SK-N-SH (cell line): Measurements from ENCODE around the gene SHROOM3. TPM values are rescaled to one million over a fixed set of nuclear protein-coding genes. Genes with fewer than 3 reads are reported as not detected.

Source experiments
- CTCF ChIA-PET: fragments of 300-600, 350-600 bp; formaldehyde crosslinking; extraction: SDS; loops from one replicate; lab custom pipeline; 2021; lab: Yijun Ruan, JAX
- POLR2A ChIA-PET: fragments of 350-600 bp; sonication (Branson Sonifier 250); formaldehyde crosslinking; extraction: SDS; loops from one replicate; lab custom pipeline; 2020; ENCODE audit warnings: antibody characterized with exemption, inconsistent platforms; lab: Yijun Ruan, JAX
- DNase-seq: peaks from one replicate; pipeline ENCODE4 v3.0.0; 2012
- H2AFZ ChIP-seq: fragments of 200-600 bp; sonication (generic); 2 replicates; pipeline ENCODE4 v1.8.1; 2016; ENCODE audit warnings: antibody characterized with exemption, mild to moderate bottlenecking, low read depth
- H3F3A ChIP-seq: fragments of 200-600 bp; sonication (generic); replicated peaks from 2 replicates; pipeline ENCODE3; 2016; ENCODE audit warnings: antibody characterized with exemption, mild to moderate bottlenecking; ENCODE audit not compliant: insufficient read depth
- H3K27ac ChIP-seq, 2 experiments: fragments of 200-500 bp in 1 of 2; fragments of 200-600 bp in 1 of 2; sonication (Bioruptor generic) in 1 of 2; sonication (generic), shearing (Covaris generic) in 1 of 2; 2 replicates each; pipeline versions ENCODE4 v1.5.1 to v1.6.1; 2014 to 2016; ENCODE audit warnings: low read depth in 2 of 2, inconsistent platforms in 1 of 2, low read length in 1 of 2, mild to moderate bottlenecking in 1 of 2, mixed read lengths in 1 of 2
- H3K27me3 ChIP-seq: fragments of 200-600 bp; sonication (generic), shearing (Covaris generic); 2 replicates; pipeline ENCODE4 v1.6.1; 2016; ENCODE audit warnings: mixed run types; ENCODE audit not compliant: insufficient read depth
- H3K36me3 ChIP-seq, 2 experiments: fragments of 200-500 bp in 1 of 2; fragments of 200-600 bp in 1 of 2; sonication (Bioruptor generic) in 1 of 2; sonication (generic) in 1 of 2; replicated peaks in 1 of 2; 2 replicates each; pipeline versions ENCODE3 to v1.5.1; 2014 to 2016; ENCODE audit warnings: low read length in 1 of 2, mild to moderate bottlenecking in 1 of 2; ENCODE audit not compliant: insufficient read depth in 2 of 2, control insufficient read depth in 1 of 2
- H3K4me1 ChIP-seq, 2 experiments: fragments of 200-500 bp in 1 of 2; fragments of 200-600 bp in 1 of 2; sonication (Bioruptor generic) in 1 of 2; sonication (generic), shearing (Covaris generic) in 1 of 2; 2 replicates each; pipeline versions ENCODE4 v1.5.1 to v1.6.1; 2014 to 2016; ENCODE audit warnings: low read depth in 1 of 2, low read length in 1 of 2, mixed run types in 1 of 2; ENCODE audit not compliant: insufficient read depth in 2 of 2, control insufficient read depth in 1 of 2
- H3K4me2 ChIP-seq: fragments of 200-600 bp; sonication (generic), shearing (Covaris generic); 2 replicates; pipeline ENCODE4 v1.6.1; 2017; ENCODE audit warnings: mixed run types
- H3K4me3 ChIP-seq, 2 experiments: fragments of 200-500 bp in 1 of 2; fragments of 200-600 bp in 1 of 2; sonication (Bioruptor generic) in 1 of 2; sonication (generic), shearing (Covaris generic) in 1 of 2; 2 replicates each; pipeline versions ENCODE4 v1.5.1 to v1.8.1; 2014 to 2016; ENCODE audit warnings: low read depth in 2 of 2, inconsistent platforms in 1 of 2, low read length in 1 of 2, mild to moderate bottlenecking in 1 of 2, mixed read lengths in 1 of 2, moderate library complexity in 1 of 2
- H3K79me2 ChIP-seq: fragments of 200-600 bp; sonication (generic); 2 replicates; pipeline ENCODE4 v1.8.1; 2017; ENCODE audit warnings: mild to moderate bottlenecking; ENCODE audit not compliant: insufficient read depth
- H3K9ac ChIP-seq: fragments of 200-600 bp; sonication (generic); 2 replicates; pipeline ENCODE4 v1.6.1; 2017; ENCODE audit warnings: mixed run types
- H3K9me2 ChIP-seq: fragments of 200-600 bp; sonication (generic); 2 replicates; pipeline ENCODE4 v1.6.1; 2017; ENCODE audit warnings: mixed run types
- H3K9me3 ChIP-seq: fragments of 200-600 bp; sonication (generic); 2 replicates; pipeline ENCODE4 v1.6.1; 2017; ENCODE audit warnings: mixed run types, mild to moderate bottlenecking, moderate library complexity
- H4K20me1 ChIP-seq: fragments of 200-600 bp; sonication (generic); 2 replicates; pipeline ENCODE4 v1.6.1; 2017; ENCODE audit warnings: mild to moderate bottlenecking, mixed run types; ENCODE audit not compliant: insufficient read depth
- CHD2 ChIP-seq: fragments of 150-350 bp; IDR thresholded peaks from 2 replicates; pipeline ENCODE4 v1.6.1; 2018; ENCODE audit warnings: low read length; ENCODE audit not compliant: partially characterized antibody
- FOXJ3 ChIP-seq: sonication (generic); formaldehyde crosslinking; IDR thresholded peaks from 2 replicates; pipeline ENCODE4 v1.5.1; 2020; ENCODE audit warnings: mild to moderate bottlenecking, missing genetic modification reagents
- MEF2A ChIP-seq: IDR thresholded peaks from 2 replicates; pipeline ENCODE4 v1.4.0; 2012; ENCODE audit warnings: low read depth, borderline replicate concordance
- MXI1 ChIP-seq: IDR thresholded peaks from 2 replicates; pipeline ENCODE4 v1.6.1; 2012; ENCODE audit warnings: mild to moderate bottlenecking, low read depth, low read length, improper control_type of control experiment
- RAD21 ChIP-seq: IDR thresholded peaks from 2 replicates; pipeline ENCODE4 v1.6.1; 2012; ENCODE audit warnings: mild to moderate bottlenecking, low read length
- WGBS: methylation state at CpG from one replicate; pipeline ENCODE4 v1.1.6; 2017; ENCODE audit warnings: low lambda C conversion rate; 5-methylcytosine and 5-hydroxymethylcytosine counted together
- polyA plus RNA-seq, 3 experiments: library from polyadenylated mRNA; depleted of rRNA; stranded (reverse); fragments of >200 nt; gene quantifications; 2 replicates each; pipeline ENCODE4 v1.2.3, GENCODE V29; 2012
- TF ChIP-seq, protein P1 (sequence below): fragments of 150-350 bp; IDR thresholded peaks from 2 replicates; pipeline ENCODE4 v1.6.1; 2016; ENCODE audit warnings: mild to moderate bottlenecking, low read depth, low read length
- TF ChIP-seq, protein P2 (sequence below): IDR thresholded peaks from 2 replicates; pipeline ENCODE4 v1.4.0; 2012; ENCODE audit warnings: low read depth
- TF ChIP-seq, protein P3 (sequence below): IDR thresholded peaks from 2 replicates; pipeline ENCODE4 v1.6.1; 2012; ENCODE audit warnings: mild to moderate bottlenecking, low read depth, low read length, moderate library complexity

The SHROOM3 gene
- polyA plus RNA-seq, 1 of the 3 experiments (the other 2 are of a cell fraction) = 4.3 TPM

DNA sequence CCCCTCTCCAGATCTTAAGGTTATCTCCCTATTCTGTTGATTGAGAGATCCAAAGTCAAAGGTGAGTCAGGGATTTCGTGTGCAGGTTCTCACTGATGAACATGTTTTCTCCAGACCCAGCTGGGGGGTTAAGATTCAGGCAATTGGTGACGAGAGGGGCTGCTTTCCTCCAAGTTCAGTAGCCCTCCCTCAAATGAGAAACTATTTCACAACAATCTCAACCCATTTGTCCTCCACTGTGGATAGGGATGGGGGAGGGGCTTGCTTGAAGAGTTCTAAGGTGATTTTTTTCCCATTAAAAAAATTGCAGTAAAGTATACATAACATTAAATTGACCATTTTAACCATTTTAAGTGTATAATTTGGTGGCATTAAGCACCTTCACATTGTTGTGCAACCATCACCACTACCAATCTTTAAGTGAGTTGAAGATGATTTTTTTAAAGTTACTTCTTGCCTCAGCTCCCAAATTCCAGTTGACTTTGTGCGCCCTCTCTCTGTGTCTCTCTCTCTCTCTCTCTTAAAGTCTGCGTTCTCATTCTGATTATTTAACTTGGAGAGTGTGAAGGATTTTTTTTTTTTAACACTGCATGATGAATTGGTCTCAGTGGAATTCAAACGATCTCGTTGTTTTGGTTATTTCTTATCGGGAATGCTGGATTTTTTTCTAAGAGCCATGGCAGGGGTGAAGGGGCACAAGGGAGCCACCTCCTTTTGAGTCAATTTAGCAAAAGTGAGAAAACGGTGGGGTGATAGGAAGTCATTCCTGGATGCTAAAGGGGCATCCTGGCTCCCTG is 175.9 kb downstream of the SHROOM3 start:
- H3K9ac ChIP-seq = peak overlapping the region; percentile 47; the same call in 1 of the 2 replicates
- no peak overlapping the region for H2AFZ ChIP-seq
- H3K9me2 ChIP-seq = no peaks in the 10 kb centered on the region
- peak overlapping the region in 1 of 2 experiments; percentile 72; a peak in 2 of 4 replicates for H3K27ac ChIP-seq
- peaks cover 5 to 29% of the 10 kb centered on the region in 2 experiments; a peak in 3 of 4 replicates for H3K4me1 ChIP-seq
- no peak for DNase-seq
- WGBS = 76% methylated on average over 8 of the region's 8 CpGs
- no peak overlapping the region for H3K4me3 ChIP-seq
- 0 out of 2 replicates have a peak overlapping the region, but pooled peaks have one; percentile 16 for H3K4me2 ChIP-seq
- TF ChIP-seq, protein P1, sequence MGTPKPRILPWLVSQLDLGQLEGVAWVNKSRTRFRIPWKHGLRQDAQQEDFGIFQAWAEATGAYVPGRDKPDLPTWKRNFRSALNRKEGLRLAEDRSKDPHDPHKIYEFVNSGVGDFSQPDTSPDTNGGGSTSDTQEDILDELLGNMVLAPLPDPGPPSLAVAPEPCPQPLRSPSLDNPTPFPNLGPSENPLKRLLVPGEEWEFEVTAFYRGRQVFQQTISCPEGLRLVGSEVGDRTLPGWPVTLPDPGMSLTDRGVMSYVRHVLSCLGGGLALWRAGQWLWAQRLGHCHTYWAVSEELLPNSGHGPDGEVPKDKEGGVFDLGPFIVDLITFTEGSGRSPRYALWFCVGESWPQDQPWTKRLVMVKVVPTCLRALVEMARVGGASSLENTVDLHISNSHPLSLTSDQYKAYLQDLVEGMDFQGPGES = no peak
- no peak for TF ChIP-seq MEF2A
- TF ChIP-seq, protein P2, sequence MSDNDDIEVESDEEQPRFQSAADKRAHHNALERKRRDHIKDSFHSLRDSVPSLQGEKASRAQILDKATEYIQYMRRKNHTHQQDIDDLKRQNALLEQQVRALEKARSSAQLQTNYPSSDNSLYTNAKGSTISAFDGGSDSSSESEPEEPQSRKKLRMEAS = no peak
- TF ChIP-seq CHD2 = no peak
- TF ChIP-seq FOXJ3 (CRISPR knock-in tag) = no peak
- H3K36me3 ChIP-seq = no peaks in the 10 kb centered on the region
- H3K27me3 ChIP-seq = no peaks in the 10 kb centered on the region
- ChIA-PET POLR2A (no interaction called here), CTCF (interaction anchor here (1.2 kb wide), 1 partner anchor 12 kb away, joined by 3 read pairs; no protein-coding TSS in a partner anchor)
- H3F3A ChIP-seq = peaks cover 19% of the 10 kb centered on the region
- H3K9me3 ChIP-seq = no peaks in the 10 kb centered on the region
- no peaks in the 10 kb centered on the region for H4K20me1 ChIP-seq
- H3K79me2 ChIP-seq = no peaks in the 10 kb centered on the region

DNA sequence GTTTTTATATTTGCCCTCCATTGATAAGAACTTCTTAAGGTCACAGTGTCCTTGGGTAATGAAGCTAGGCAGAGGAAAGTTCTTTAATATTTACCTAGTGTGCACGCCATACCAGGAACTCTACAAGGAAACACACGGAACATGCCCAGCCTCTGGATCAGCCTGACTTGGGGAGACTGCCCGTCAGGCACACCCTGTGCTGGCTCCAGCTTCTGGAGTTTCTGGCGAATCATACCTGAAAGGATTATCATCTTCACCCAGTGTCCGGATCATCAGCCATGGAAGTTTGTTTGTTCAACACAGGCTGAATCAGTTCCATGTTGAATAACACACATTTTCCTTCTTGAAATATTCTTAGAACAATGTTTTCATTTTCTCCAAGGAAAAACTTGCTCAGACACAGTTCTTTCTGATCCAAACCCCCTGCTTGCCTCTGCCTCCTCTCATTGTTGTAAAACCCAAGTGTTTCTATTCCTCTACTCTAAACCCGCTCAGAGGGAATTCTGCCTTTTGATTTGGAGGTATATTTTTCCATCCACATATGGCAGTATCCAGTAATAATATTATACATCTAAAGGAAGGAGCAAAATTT is 176.7 kb downstream of the SHROOM3 start:
- no peak overlapping the region for H3K4me3 ChIP-seq
- ChIA-PET POLR2A (no interaction called here), CTCF (no interaction called here)

More for the DNA sequence above, 176.7 kb downstream of the SHROOM3 start:
- H3K4me1 ChIP-seq = peaks cover 5 to 31% of the 10 kb centered on the region in 2 experiments; a peak in 3 of 4 replicates
- WGBS = 74% methylated on average over 6 of the region's 6 CpGs
- H3K9me2 ChIP-seq = no peaks in the 10 kb centered on the region
- TF ChIP-seq, protein P3, sequence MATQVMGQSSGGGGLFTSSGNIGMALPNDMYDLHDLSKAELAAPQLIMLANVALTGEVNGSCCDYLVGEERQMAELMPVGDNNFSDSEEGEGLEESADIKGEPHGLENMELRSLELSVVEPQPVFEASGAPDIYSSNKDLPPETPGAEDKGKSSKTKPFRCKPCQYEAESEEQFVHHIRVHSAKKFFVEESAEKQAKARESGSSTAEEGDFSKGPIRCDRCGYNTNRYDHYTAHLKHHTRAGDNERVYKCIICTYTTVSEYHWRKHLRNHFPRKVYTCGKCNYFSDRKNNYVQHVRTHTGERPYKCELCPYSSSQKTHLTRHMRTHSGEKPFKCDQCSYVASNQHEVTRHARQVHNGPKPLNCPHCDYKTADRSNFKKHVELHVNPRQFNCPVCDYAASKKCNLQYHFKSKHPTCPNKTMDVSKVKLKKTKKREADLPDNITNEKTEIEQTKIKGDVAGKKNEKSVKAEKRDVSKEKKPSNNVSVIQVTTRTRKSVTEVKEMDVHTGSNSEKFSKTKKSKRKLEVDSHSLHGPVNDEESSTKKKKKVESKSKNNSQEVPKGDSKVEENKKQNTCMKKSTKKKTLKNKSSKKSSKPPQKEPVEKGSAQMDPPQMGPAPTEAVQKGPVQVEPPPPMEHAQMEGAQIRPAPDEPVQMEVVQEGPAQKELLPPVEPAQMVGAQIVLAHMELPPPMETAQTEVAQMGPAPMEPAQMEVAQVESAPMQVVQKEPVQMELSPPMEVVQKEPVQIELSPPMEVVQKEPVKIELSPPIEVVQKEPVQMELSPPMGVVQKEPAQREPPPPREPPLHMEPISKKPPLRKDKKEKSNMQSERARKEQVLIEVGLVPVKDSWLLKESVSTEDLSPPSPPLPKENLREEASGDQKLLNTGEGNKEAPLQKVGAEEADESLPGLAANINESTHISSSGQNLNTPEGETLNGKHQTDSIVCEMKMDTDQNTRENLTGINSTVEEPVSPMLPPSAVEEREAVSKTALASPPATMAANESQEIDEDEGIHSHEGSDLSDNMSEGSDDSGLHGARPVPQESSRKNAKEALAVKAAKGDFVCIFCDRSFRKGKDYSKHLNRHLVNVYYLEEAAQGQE = no peak
- TF ChIP-seq MXI1 (no peak), RAD21 (no peak)
- peak overlapping the region; percentile 61; the same call in 1 of the 2 replicates for H2AFZ ChIP-seq
- no peaks in the 10 kb centered on the region for H3K36me3 ChIP-seq
- no peaks in the 10 kb centered on the region for H3K9me3 ChIP-seq
- peak overlapping the region in 1 of 2 experiments; percentile 72; a peak in 2 of 4 replicates for H3K27ac ChIP-seq
- H3K79me2 ChIP-seq = no peaks in the 10 kb centered on the region
- peak overlapping the region; percentile 47 for H3K9ac ChIP-seq
- H4K20me1 ChIP-seq = no peaks in the 10 kb centered on the region
- H3K27me3 ChIP-seq = no peaks in the 10 kb centered on the region
- DNase-seq = no peak
- H3K4me2 ChIP-seq = 0 out of 2 replicates have a peak overlapping the region, but pooled peaks have one; percentile 16
- H3F3A ChIP-seq = peaks cover 20% of the 10 kb centered on the region
